PC-3 (cell line): ENCODE results near the gene CELF6.

Experiments
- CTCF ChIP-seq: fragments of 300-600 bp; sonication (generic); conservative IDR thresholded peaks from 2 replicates; pipeline ENCODE4 v1.5.1; 2017; ENCODE audit warnings: antibody characterized with exemption, low read depth, mild to moderate bottlenecking, low read length
- EZH2 ChIP-seq: fragments of 300-600 bp; sonication (generic); IDR thresholded peaks from one replicate; pipeline ENCODE4 v1.6.1; 2017; ENCODE audit warnings: antibody characterized with exemption, mild to moderate bottlenecking, low read length; ENCODE audit not compliant: unreplicated experiment
- EZH2phosphoT487 ChIP-seq: fragments of 300-600 bp; sonication (generic); IDR thresholded peaks from 2 replicates; pipeline ENCODE4 v1.6.1; 2018; ENCODE audit warnings: mild to moderate bottlenecking, antibody characterized with exemption, low read length, borderline replicate concordance

GRCh38 chr15:72338617-72339321 is 18.8 kb upstream of the CELF6 start:
- TF ChIP-seq CTCF (no peak), EZH2phosphoT487 (no peak), EZH2 (no peak)
